K562 (cell line): ENCODE results near the gene SEPHS1. TPM values are rescaled to one million over a fixed set of nuclear protein-coding genes. Genes with fewer than 3 reads are reported as not detected.

Experiments
- BACH1 ChIP-seq: fragments of 200-800 bp; sonication (Bioruptor generic); IDR thresholded peaks from 2 replicates; pipeline ENCODE4 v1.6.1; 2016; ENCODE audit warnings: missing genetic modification characterization, missing compliant biosample characterization
- CBFB ChIP-seq: sonication (generic); formaldehyde crosslinking; IDR thresholded peaks from 2 replicates; pipeline ENCODE4 v1.4.0; 2020; ENCODE audit warnings: mild to moderate bottlenecking, missing genetic modification reagents
- CC2D1A ChIP-seq: fragments of 450-650 bp; IDR thresholded peaks from 2 replicates; pipeline ENCODE4 v1.6.1; 2017; ENCODE audit warnings: mild to moderate bottlenecking
- CHCHD3 ChIP-seq: fragments of 250-450 bp; sonication (Bioruptor Pico); IDR thresholded peaks from 2 replicates; pipeline ENCODE4 v2.1.2; 2022; ENCODE audit warnings: mild to moderate bottlenecking
- CHD2 ChIP-seq: IDR thresholded peaks from 2 replicates; pipeline ENCODE4 v1.6.1; 2011; ENCODE audit warnings: low read depth, low read length
- CREB1 ChIP-seq, 2 experiments: sonication (generic) in 1 of 2; formaldehyde crosslinking in 1 of 2; IDR thresholded peaks; 2 replicates each; pipeline versions ENCODE4 v1.6.1 to v1.8.0; 2012 to 2022; ENCODE audit warnings: inconsistent platforms in 1 of 2, mild to moderate bottlenecking in 1 of 2, missing genetic modification reagents in 1 of 2, moderate library complexity in 1 of 2
- E2F1 ChIP-seq: sonication (generic); formaldehyde crosslinking; IDR thresholded peaks from 2 replicates; pipeline ENCODE4 v1.8.1; 2023; ENCODE audit warnings: mild to moderate bottlenecking, missing genetic modification reagents, moderate library complexity
- ELK3 ChIP-seq: fragments of 450-650 bp; formaldehyde crosslinking; IDR thresholded peaks from 2 replicates; pipeline ENCODE4 v1.4.0; 2020; ENCODE audit warnings: mild to moderate bottlenecking
- ETV5 ChIP-seq: sonication (generic); formaldehyde crosslinking; IDR thresholded peaks from 2 replicates; pipeline ENCODE4 v1.4.0; 2020; ENCODE audit warnings: low read depth, mild to moderate bottlenecking, missing genetic modification reagents
- GABPB1 ChIP-seq: sonication (generic); formaldehyde crosslinking; IDR thresholded peaks from 2 replicates; pipeline ENCODE4 v1.8.0; 2022; ENCODE audit warnings: mild to moderate bottlenecking, missing genetic modification reagents
- GTF2E2 ChIP-seq: fragments of 200-800 bp; sonication (Bioruptor generic); IDR thresholded peaks from 2 replicates; pipeline ENCODE4 v1.6.1; 2016; ENCODE audit warnings: missing genetic modification characterization, missing compliant biosample characterization
- HDAC2 ChIP-seq: fragments of 450-650 bp; IDR thresholded peaks from 2 replicates; pipeline ENCODE4 v1.6.1; 2016; ENCODE audit warnings: mild to moderate bottlenecking
- ILK ChIP-seq: fragments of 450-650 bp; IDR thresholded peaks from 2 replicates; pipeline ENCODE4 v1.6.1; 2016; ENCODE audit warnings: missing genetic modification characterization, low read depth, mild to moderate bottlenecking, missing compliant biosample characterization, moderate library complexity, borderline replicate concordance
- KLF13 ChIP-seq: fragments of 450-650 bp; IDR thresholded peaks from 2 replicates; pipeline ENCODE4 v1.6.1; 2016; ENCODE audit warnings: missing genetic modification characterization, low read depth, mild to moderate bottlenecking, missing compliant biosample characterization, moderate library complexity, borderline replicate concordance
- PHTF2 ChIP-seq: fragments of 250-450 bp; sonication (Bioruptor Pico); IDR thresholded peaks from 2 replicates; pipeline ENCODE4 v1.5.0; 2021; ENCODE audit warnings: mild to moderate bottlenecking
- RB1 ChIP-seq: fragments of 450-650 bp; IDR thresholded peaks from 2 replicates; pipeline ENCODE4 v1.6.1; 2017; ENCODE audit warnings: low read depth, mild to moderate bottlenecking
- TCF15 ChIP-seq: fragments of 250-450 bp; sonication (Bioruptor Pico); IDR thresholded peaks from 2 replicates; pipeline ENCODE4 v1.8.0; 2022; ENCODE audit warnings: moderate library complexity, mild to moderate bottlenecking, inconsistent platforms
- TSHZ1 ChIP-seq: fragments of 250-450 bp; sonication (Bioruptor Pico); IDR thresholded peaks from 2 replicates; pipeline ENCODE4 v1.4.0; 2020; ENCODE audit warnings: mild to moderate bottlenecking, moderate library complexity
- VEZF1 ChIP-seq: fragments of 200-800 bp; sonication (Bioruptor generic); IDR thresholded peaks from 2 replicates; pipeline ENCODE4 v1.6.1; 2017; ENCODE audit warnings: missing genetic modification characterization, missing compliant biosample characterization
- ZNF76 ChIP-seq: fragments of 250-450 bp; sonication (Bioruptor Pico); IDR thresholded peaks from 2 replicates; pipeline ENCODE4 v1.4.0; 2020; ENCODE audit warnings: mild to moderate bottlenecking, moderate library complexity, borderline replicate concordance
- polyA plus RNA-seq, 8 experiments: library from polyadenylated mRNA; depleted of rRNA in 4 of 8; stranded (reverse) in 5 of 8; unstranded in 3 of 8; fragments of >200 nt; fragmentation: Nextera tagmentation in 2 of 8; fragmentation: Illumina TruSeq in 1 of 8; extraction: Ambion mirVana in 2 of 8; extraction: Trizol in 1 of 8; gene quantifications; 2 replicates each; pipeline versions ENCODE4 v1.2.1 to v1.2.3, GENCODE V29; 2011 to 2014; ENCODE audit warnings: inconsistent platforms in 1 of 8, missing spikeins in 1 of 8
- total RNA-seq, 7 experiments: library from RNA; depleted of rRNA in 6 of 7; stranded (reverse); fragments of >200 nt in 6 of 7; fragmentation: Illumina TruSeq in 2 of 7; extraction: Trizol in 2 of 7; gene quantifications; 2 replicates each; pipeline versions ENCODE4 v1.2.1 to v1.2.3, GENCODE V29; 2011 to 2021; ENCODE audit warnings: low replicate concordance in 1 of 7

Gene SEPHS1
- total and polyA plus RNA-seq, 9 of the 15 experiments (the other 6 are each of a cell fraction or from before 2014, with no cell fraction given), result 14.7 to 82.8 (median 41.8) TPM

GRCh38 chr10:13348216-13349017 is at the start of gene SEPHS1 (continued):
- TF ChIP-seq VEZF1 (CRISPR knock-in tag), result peak; percentile 79
- peak; percentile 34; the same call in 1 of the 2 replicates for TF ChIP-seq E2F1 (CRISPR knock-in tag)
- peak; percentile 48; the same call in 1 of the 2 replicates for TF ChIP-seq KLF13
- TF ChIP-seq RB1, result peak; percentile 53; the same call in 1 of the 2 replicates
- no peak for TF ChIP-seq ELK3 (CRISPR knock-in tag)
- no peak for TF ChIP-seq CHD2
- no peak for TF ChIP-seq CC2D1A
- TF ChIP-seq TCF15 (CRISPR knock-in tag), result no peak
- TF ChIP-seq GABPB1 (CRISPR knock-in tag), result 0 out of 2 replicates have a peak, but pooled peaks have one; percentile 44
- no peak for TF ChIP-seq GTF2E2 (tag)
- no peak for TF ChIP-seq BACH1 (tag)
- 0 out of 2 replicates have a peak, but pooled peaks have one; percentile 38 for TF ChIP-seq ZNF76 (CRISPR knock-in tag)
- TF ChIP-seq TSHZ1, result no peak
- no peak for TF ChIP-seq CREB1 (IDR thresholded peaks at IDR 0.05)
- 0 out of 2 replicates have a peak, but pooled peaks have one; percentile 28 for TF ChIP-seq CREB1 (CRISPR knock-in tag; IDR thresholded peaks at IDR 0.05)
- no peak for TF ChIP-seq CHCHD3 (CRISPR knock-in tag)
- no peak for TF ChIP-seq ILK (tag)
- TF ChIP-seq PHTF2 (CRISPR knock-in tag), result no peak
- TF ChIP-seq HDAC2, result peak; percentile 53; the same call in 1 of the 2 replicates
- no peak for TF ChIP-seq ETV5
- TF ChIP-seq CBFB (CRISPR knock-in tag), result no peak
